Activated gamma-delta T cell (primary cell): ENCODE data around the gene PTN.
"Not testable (repeated sequence)": the region's sequence is repeated elsewhere in the genome, so short reads cannot be mapped to it uniquely, and the experiment has no call there.

Experiments used
- DNase-seq: peaks from one replicate; lab custom pipeline; 2025; lab: John Stamatoyannopoulos, UW

PTN gene

DNA sequence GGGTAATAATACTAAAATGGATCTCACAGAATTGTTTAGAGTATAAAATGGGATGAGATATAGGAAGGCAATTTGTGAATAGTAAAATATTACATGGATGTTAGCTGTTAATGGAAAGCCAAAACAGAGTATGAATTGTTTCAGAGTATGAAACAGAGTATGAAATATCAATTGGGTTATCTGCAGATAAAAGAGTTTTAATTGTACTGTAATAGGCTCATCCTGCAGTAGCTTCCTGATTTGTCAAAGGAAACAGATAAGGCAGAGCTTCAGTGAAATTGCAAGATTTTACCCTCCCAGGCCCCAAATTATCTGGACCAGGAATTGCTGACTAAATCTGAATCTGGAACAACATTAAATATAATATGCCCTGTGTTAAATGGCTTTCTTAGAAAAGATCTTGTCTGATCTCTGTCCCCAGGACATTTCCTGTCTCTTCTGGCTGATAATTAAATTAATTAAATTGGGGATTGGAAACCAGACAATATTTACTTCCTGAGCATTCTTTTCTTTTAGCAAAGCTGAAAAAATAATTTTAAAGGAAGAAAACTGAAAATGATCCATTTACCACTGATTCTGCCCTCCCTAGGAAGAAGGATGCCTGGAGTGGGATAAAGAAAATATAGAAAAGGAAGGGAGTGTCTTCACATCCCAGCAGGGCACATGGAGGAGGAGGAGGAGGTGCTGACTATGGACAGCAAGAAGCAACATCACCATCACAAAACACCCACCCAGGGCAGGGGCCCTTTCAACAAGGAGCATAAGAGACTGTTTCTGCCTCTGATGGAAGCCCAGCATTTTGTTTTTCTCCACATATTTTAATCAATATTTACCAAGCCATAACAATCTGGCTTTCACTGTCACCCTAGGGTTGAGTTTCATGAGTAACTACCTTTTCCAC lies 18.5 kb downstream of the PTN start:
- DNase-seq = no peak

DNA sequence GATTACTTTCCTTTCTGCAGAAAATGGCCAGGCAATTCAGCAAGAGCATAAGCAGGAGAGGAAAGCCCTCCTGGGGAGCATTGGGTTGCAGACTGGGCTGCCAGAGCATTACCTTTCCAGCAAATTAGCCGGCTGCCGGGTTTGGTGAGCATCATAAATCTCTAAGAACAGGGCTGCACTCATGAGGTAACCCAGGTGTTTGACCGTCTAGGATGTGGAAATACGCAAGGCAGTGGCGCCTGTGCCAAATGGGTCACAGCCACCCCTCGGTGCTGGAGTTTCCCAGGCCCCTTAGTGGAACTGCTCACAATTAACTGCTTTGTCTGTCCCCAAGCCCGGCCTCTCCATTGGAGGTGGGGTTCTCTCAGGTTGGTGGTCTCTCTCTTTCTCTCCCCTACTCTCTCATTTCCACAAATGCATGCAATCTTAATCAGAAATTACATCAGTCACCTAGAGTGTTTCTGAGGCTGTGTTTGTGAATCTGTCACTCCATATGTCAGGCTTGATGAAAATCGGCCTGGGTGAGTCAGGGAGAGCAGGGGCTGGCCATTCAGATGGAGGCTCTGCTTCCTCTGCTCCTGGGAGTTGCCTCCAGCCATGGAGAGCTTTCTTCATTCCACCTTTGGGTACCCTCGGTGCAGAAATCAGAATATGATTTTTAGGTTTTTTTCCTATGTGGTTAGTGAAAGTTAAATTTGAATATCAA lies 26.7 kb downstream of the PTN start:
- no peak for DNase-seq

DNA sequence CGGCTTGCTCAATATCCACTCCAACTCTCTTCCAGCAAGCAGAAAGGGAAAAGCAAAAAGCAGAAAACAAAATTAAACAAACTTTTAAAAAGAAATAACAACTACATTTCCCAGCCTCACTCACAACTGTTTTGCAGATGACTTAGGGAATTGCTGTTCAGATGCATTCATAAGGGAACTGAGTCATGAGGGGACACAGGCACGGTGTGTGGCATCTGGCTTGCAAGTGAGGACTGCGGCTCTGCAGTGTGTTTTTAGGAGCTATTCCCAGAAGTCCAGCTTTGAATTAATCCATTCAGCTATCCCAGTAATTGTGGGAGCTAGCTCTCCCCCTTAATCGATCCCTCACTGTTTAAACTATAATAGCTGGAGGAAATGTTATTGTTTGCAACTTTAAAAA lies 30.3 kb downstream of the PTN start:
- DNase-seq = no peak

DNA sequence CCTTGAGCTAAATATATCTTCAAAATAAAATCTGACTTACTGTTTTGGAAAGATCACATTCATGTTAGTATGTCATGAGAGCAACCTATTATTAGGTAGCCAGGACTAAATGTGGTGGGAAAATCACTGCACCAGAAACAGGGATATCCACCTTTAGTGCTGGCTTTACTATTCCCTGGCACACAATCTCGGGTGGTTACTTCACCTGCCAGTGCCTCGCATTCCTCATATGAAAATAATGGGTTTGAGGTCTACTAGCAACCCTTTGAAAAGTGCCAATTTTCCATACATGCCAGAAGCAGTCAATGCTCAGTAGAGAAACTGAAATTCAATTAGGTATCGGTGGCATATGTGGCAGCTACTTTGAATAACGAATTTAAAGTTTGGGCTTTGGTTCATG lies 36.8 kb downstream of the PTN start:
- DNase-seq = no peak

DNA sequence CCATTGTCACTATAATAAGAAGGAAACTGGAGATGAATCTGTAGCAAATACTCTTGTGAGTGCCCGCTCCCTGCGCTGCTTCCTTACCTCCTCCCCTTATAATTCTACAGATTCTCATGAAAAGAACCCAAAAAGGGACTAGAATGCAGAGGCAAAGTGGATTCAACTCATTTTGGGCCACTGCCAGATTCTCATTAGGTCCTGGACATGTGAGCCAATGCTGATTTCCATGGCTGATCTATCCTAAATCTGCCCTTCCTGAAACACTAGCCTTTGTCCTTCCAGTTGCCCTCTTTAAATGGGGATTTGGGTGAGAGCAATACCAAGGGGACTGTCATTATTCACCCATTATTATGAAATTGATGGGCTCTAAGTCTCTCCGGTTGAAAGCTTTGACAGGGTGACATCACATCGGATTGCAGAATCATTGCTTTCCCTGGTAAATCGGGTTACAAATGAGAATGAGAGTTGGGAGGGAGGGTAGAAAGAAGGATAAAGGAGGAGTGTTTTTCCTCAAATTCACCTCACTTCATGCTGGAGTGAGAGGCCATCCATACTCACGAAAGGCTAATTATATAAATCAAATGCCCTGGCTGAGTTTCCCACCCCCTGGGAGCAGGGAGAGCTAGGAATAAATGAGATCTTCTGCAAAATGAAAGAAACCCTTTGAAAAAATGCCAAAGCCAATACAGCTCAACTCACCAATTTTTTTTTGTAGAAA lies 37.5 kb downstream of the PTN start:
- no peak for DNase-seq

DNA sequence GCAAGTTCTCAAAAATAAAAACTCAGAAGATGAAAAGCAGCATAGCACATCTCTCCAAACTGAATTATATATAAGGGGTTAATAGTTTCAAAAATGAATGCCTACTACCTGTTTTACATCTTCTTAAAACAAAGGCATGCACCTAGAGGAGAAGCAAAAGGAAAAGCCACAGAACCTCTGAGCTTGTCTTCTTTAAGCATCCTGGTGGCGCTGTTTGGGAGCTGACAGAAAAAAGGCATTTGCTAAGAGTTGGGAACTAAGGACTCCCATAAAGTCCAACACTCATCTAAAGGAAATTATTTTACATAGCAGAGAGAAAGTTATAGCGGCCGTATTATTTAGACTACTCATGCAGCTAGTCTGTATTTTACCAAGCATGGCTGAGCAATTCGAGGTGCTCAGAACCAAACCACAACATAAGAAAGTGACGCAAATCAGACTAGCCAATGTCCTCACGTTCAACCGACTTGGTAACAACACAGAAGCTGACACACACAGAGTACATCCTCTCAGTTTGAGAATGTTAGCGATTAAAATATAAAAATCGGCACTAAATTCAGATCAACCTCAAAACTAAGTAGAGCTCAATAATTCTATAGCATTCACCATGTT lies 38.8 kb downstream of the PTN start:
- DNase-seq = no peak

DNA sequence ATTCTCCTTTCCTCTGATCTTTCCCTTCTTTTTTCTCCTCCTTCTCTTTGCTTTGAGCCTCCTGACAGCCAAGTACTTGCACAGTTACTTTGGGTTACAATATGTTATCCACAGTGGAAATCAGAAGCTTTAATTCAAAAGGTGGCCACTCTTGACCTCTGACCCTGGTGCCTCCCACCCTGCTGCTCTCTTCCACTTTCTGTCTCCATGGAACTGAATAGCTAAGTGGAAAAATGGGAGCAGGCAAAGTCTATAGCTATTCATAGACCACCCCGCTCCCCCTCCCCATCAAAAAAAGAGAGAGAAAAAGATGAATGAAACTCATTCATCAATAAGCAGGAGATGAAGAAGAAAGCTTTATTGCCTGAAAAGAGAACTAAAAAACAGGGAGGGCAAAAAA lies 39.4 kb downstream of the PTN start:
- DNase-seq = no peak

DNA sequence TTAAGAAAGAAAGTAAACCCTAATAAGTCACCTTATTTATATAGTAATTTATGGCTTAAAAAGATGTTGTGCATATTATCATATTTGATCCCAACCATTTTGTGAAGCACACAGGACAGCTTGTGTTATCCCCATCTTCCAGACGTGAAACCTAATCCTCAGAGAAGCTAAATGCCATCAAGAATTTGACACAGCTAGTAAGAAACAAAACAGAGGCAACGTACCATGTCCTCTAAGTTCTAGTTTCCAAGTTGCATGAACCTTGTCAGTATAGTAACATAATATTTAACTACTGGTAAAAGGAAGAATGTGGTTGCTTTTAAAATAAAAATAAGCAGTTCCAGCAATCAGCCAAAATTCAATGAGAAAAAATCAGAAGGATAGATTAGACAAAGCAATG lies 41.5 kb downstream of the PTN start:
- DNase-seq = no peak

DNA sequence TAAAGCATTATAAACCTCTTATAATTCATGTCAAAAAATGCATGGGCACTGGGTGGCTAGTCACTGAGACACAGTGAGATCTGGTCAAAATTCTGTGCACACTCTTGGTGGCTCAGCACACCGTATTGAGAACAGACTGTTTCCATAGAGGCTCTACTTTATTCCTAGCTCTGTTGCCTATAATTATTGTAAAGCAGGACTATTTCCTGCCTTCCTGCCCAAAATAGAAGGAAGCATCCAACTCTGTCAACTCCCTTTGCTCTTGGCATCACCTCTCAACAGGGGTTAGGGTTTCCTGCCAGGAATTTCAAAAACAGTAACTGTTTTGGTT lies 45.1 kb downstream of the PTN start:
- no peak for DNase-seq

DNA sequence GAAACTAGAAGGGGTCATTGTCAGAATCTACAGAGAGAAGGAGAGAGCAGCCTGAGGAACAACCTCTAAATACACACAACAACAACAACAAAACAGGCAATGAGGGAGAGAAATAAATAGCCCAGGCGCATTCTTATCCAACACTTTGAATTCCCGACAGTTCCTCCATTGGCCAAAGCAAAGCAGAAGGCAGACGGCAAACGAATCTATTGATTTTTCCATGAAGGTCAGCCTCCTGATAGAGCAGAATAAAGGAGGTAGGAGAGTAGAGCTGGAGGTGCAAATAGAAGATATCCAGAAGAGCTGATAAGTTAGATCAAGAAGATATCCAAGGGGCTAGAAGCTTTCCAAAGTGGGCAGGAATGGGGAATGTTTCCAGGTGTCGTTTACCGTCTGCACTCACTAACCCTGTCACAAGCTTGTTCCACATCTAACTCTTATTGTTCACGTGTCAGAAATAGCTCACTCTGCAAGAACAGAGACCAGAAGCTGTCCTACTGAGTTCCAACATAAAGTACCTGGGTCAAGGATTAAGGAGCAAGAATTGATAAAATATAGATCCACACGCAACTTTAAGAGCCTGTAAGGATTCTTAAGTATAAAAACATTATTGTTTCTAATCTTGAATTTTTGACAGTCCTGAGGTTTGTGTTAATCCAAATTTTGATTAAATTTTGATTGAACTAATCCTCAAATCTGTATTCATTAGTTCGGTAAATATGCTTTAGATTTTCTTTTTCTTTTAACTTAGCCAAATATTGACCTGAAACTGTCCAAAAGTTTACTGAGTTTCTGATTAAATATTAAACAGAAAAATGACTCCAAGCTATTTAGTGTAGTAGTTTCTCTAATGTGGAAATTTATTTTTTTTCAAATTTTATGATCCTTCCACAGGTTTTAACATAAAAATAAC lies 45.7 kb downstream of the PTN start:
- no peak for DNase-seq

DNA sequence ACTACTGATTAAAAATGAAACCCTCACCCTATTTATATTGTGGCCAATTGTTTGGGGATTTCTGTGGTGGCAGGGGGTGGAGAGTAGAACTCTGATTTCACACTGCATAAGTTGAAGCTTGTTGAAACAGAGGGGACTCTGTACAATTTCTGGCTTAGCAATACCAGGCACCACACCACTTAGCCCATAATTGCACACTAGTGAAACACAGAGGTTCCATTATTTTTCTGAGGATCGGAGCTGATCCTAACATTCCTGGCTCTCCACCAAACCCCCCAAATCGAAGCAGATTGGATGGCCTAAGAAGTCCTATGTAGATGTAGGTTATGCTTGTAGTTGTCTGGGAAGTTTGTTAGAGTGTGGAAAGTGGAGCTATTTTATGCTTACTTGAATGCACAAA lies 47.0 kb downstream of the PTN start:
- no peak for DNase-seq

DNA sequence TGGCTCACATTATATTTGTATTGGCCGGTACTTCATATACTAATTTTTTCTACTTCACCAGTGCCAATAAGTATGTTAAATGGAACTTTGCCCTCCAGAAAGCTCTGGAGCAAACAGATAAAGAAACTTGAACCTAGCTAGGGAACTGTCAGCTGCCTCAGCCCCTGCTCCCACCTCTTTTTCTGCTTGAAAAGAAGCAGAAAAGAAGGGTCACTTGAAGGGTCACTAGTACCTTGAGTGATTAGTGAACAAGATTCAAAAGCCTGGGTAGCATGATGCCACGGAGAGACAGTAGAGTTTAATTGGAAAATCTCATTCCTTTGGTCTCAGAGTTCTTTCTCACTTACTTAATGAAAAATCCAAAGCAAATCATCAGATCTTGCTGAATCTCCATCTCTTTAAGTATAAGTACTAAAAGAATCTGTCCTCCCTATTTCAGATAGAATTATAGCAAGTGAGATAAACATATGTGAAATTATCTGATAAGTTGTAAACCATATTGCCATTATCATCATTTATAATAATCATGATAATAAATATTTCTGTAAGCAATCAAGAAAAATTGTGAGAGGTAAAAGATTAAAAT lies 47.7 kb downstream of the PTN start:
- DNase-seq = no peak

DNA sequence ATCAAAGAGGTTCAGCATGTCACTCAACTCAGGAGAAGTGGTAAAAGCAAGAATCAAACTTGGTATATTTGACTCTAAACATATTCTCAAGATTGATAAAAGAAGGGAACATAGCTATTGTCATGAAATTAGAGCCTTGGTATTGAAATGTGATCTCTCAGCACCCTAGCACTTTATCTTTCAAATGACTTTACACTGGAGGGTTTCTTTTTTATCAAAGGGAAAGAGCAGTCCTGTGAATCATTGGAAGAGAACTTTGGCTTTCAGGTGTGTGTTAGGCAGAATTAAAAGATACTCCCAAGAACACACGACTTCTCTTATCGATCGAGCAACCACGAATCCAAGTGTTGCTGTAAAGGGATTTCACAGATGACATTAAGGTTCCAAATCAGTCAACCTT lies 54.4 kb downstream of the PTN start:
- no peak for DNase-seq

DNA sequence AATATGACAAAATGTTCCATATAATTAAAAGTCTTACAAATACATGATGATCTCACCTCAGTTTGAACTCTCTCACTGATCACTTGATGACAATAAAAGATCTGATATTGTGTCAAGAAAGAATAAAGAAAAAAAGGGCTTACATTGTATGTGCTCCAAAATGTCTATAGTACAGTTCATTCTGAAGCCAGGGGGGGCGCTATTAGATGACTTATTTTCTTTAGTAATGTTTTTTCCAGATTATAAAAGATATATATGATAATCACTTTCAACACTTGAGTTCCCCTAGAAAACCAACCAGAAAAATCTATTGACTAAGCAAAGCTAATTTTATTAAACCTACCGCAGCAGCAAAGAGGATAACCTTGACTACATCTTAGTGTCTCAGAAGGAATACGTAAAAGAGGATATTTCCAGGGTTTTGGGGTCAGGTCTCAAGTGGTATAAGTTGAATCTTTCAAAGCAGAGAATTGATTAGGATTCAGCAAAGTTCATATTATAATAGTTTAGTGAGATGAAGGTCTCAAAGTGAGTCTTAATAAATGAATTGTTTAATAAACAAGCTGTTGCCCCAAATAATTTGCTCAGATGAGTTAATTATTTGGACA lies 55.8 kb downstream of the PTN start:
- DNase-seq = no peak

DNA sequence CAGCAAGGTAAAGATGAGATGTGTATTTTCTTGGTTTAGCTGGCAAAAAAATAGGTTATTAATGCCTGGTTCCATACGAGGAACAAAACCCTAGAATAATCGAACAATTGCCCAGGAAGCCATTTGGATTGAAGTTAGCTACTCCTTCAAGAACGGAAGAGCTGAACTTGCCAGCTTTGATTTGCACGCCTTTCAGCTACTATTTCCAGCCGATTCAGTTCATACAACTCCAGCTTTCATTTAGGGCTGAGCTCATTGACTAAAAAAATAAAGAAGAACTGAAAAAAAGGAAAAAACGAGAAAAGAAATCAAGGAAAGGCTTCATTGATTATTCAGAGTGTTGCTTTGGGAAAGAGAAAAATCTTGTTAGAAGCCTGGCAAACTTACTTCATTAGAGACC lies 60.4 kb downstream of the PTN start:
- no peak for DNase-seq

DNA sequence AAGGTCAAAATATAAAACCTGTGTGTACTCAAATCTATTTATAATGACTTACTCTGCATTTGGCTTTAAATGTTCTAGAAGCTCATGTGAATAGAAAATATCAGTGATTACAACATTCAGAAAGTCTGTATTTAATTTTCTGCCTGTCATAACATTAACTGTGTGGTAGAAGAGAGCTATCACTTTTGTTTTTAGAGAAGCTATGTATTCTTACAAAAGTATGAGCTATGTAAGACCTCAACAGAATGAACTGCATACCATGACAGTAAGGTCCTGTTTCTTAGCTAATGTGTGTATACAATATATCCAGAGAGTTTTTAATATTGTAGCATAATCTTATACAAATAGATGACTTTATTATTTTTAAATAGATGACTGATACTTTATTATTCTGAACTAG lies 61.5 kb downstream of the PTN start:
- no peak for DNase-seq

DNA sequence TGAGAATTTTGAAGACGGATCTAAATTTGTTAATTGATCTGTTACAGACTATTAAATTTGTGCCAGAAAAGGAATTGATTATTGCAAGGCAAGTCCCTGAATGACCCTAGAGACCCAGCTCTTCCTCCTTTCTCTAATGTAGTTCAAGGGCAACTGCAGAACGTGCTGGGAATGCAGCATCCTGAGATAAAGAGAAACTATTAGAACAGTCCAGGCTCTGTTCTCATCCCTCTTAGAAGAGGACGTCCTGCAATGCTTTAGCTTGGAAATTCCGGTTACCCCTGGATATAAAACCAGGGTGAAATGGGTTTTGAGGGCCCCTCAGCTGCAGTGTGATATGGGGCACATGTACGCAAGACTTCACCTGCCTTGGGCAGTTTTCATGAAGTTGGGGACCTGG lies 67.3 kb downstream of the PTN start:
- DNase-seq = no peak

DNA sequence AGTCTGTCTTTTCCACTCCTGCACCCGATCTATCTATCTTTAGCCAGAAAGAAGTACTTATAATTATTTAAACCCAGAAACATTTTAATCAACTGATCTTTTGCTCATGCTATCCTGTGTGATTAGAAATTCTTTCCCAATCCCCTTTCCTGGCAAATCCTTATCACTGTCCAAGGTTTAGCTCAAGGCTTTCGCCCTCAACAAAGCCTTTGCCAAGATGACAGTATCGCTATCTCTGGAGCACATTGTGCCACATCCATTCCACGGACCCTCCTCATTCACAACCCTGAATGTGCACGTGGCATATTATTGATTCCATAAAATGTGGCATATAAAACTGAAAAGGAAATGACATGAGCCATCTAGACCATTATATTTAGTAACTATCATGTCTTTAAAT lies 71.3 kb downstream of the PTN start:
- DNase-seq = no peak

DNA sequence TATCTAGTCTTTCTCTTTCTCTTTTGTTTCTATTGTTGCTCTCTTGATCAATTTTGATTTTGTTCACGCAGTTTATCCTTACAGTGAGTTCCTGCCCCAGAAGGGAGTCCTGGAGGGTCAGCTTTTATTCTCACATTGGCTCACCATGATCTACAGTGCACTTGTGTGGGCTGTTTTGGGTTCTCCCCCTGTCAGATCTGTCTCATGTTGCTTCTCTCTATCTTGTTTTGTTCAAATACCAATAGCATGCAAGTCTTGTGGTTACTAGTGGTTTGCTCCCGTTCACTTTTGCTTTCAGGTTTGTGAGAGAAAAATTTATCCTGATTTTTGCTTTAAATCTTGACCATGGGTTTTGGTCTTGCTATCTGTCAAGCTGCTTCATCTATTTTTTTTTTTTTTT lies 74.3 kb downstream of the PTN start:
- DNase-seq = no peak

DNA sequence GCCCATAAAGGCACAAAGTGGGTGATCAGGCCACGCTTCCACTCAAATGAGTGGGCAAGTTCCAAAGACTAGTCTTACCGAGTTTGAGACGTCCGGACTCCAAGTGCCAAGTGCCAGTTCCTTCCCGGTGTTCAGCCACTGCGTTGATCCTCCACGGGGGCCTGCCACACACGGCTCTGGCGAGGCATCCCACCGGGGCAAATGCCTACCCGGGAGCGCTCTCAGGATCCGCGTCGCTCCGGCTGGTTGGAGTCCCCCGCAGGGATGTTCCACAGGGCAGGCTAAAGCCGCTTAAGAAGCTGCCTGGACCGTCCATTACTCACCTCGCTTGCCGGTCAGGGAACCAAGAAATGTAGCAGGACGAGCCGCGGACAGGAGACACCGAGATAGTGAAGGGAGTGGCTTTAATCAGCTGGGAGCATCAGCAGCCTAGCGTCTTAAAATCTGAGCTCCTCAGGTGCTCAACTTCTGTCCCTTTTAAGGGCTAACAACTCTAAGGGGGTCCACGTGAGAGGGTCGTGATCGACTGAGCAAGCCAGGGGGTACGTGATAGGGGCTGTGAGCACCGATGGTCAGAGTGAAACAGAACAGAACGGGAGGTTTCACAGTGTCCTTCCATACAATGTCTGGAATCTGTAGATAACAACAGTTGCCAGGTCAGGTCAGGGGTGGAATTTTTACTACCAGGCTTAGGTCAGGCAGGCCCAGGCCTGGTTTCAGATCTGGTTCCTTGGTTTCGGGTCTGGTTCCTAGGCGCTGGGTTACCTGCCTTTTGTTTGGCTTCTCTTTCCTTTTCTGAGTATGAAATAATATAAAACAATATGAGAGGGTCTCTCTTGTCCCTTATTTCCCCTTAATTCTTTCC lies 75.3 kb downstream of the PTN start:
- not testable (repeated sequence) for DNase-seq
